PFSK-1 (cell line): ENCODE measurements around the gene ACAP2.

ENCODE experiments used
- POLR2AphosphoS5 ChIP-seq: IDR thresholded peaks from 2 replicates; pipeline ENCODE4 v1.6.1; 2012; ENCODE audit warnings: low read depth, mild to moderate bottlenecking, control low read depth, low read length, moderate library complexity
- REST ChIP-seq, 2 experiments: IDR thresholded peaks; 2 replicates each; pipeline versions ENCODE4 v1.6.1 to v1.8.0; 2011 to 2012; ENCODE audit warnings: low read depth in 2 of 2, low read length in 2 of 2, control low read depth in 1 of 2, inconsistent platforms in 1 of 2, mild to moderate bottlenecking in 1 of 2, moderate library complexity in 1 of 2; ENCODE audit not compliant: insufficient read depth in 1 of 2

- TF ChIP-seq POLR2AphosphoS5 = no peak
- TF ChIP-seq REST (IDR thresholded peaks at IDR 0.05; ENCODE audit: insufficient read depth in 1 of 2, low read depth in 2 of 2, low read length in 2 of 2) = no peak
Measured at GRCh38 chr3:195296662-195297061, 146.2 kb downstream of the ACAP2 start.
